ENCODE data around the gene SSTR5.

Gene SSTR5

DNA sequence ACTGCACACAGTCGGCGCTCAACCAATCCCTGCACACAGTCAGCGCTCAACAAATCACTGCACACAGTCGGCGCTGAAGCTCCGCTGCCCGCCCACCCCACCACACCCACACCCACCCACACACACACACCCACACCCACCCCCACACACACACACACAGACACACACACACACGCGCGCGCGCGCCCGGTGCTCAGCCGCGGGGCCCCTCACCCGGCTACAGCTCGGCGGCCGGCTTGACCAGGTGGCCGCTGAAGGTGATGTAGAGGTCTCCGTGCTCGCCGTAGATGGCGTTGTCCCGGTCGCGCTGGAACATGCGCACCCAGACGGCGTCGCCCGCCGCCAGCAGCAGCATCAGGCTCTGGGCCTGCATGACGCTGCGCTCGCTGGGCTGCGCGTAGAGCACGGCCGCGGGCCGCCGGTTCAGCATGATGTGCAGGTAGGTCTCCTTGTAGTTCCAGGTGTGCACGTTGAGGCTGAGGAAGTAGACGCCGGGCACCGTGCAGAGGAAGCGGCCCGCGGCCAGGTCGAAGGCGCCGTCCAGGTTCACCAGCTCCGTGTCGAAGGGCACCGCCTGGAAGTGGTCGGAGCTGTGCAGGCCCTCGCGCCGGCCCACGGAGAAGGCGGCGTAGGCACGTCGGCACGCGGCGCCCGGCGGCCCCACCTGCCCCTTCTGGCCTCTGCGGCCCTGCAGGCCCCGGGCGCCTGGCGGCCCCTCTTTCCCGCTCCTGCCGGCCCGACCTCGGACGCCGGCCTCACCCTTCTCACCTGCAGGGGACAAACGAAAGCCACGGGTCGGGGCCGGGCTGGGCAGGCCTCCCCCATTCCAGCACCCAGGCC, 21.0 kb downstream of the SSTR5 start:
- no peak for DNase-seq

DNA sequence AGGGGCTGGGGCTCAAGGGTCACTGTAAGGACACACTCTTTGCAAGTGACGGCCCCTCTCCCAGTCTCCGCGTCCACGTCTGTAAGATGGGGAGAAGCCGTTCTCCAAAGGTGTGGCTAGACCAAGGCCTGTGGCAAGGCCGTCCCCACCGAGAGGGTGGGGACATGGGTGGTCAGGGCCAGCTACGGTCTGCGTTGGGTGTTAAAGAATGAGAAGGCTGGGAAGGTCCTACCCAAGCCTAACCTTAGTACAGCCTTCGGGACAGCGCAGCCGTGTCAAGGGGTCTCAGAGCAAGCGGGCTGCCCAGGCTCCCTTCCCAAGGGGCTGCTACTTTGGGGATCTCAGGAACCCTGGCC, 21.6 kb downstream of the SSTR5 start:
- no peak for DNase-seq

DNA sequence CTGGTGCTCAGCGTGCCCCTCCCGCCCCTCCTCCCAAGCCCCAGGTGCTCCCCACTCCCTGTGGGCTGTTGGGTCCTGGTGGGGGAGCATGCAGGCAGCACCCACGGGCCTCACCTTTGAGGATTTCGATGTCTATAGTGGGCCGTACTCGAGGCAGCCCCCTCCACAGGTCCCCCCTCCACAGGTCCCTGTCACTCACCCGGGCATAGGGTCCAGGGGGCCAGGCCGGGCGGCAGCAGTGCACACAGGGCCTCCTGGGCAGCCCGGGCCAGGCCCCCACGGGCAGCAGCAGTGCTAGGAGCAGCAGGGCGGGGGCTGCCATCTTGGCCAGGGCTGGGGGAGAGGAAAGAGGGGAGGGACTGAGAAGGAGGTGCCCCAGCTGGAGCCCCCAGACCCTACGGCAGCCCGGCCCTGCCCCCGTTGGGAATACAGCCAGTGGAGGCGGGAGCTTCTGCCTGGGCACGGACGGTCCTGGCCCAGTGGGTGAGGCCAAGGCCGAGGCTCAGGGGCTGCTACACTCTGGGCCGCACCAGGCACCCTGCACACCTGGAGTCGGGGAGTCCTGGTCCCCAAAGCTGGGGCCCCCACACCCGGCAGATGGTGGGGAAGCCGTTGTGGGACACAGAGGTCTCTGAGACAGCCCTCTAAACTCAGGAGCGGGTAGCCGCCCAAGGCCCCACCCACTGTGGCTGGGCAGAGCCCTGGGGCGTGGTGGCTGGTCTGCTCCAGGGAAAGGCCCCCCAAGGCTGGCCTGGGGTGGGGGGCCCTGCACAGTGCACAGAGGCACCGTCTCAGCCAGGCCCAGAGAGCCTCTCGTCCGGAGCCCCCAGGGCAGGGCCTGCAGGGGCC, 22.3 kb downstream of the SSTR5 start:
- no peak for DNase-seq

DNA sequence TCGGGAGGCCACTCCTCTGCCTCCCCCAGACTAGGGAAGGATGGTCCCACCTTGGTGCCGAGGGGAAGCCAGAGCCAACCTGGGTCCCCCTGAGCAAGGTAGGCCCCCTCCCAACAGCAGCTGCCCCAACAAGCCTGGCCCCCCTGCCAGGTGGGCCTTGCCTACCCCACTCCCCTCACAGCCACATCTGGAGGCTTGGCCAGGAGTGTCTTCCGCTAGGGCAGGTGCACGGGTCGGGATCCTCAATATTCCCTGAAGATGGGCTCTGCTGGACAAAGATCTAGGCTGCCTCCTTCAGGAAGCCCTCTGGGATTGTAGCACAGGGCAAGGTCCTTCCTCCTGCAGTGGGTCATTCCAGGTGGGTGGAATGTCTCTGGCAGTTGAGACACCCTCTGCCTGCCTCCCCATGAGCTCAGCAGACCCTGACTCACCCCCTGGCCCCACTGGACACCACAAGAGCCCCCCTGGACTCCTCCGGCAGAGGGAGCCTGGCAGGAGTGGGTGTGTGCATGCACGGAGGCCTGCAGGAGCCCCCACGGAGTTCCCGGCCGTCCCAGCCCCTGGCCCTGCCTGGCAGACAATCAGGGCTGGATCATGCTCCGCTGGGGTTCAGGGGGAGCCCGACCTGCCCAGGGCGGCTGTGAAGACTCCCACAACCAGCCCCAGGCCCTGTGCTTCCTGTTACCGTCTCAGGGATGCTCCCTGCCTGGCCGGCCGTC, 23.1 kb downstream of the SSTR5 start:
- no peak for DNase-seq

DNA sequence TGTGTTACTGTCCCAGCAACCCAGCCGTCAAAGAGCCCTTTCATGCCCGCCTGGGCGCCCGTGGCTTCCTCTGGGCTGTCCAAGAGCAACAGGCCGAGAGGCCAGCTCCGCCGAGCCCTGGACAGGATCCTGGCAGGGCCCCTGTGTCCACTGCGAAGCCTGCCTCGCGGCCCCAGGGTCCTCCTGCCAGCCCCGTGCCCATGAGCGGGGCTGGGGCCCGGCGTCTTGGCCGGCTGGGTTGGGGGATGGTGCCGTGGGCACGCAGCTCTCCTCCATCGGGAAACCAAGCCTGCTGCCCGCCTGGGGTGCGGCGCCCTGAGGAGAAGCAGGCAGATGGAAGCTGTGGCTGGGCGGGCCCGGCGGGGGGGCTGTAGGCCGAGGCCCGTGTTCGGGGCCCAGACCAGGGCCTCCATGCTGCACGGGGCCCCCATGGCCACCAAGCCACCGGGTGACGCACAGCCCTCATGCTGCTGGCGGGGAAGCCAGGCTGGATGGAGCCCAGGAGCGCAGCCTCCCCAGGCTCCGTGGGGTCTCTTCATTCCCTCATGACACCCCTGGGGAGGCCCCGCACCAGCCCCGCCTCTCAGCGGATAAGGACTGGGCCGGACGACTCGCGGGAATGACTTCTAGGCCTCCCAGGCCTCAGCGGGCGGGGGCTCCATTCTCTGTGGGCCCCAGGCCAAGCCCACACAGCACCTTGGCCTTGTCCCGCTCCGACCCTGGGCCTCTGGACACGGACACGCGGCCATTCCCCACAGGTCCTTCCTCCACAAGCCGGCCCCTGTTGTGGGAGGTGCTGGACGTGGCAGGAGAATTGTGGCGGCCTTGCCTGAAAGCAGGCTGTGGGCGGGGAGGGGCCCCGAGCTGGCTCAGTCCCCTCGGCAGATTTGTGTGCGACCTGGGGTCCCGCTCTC, 23.9 kb downstream of the SSTR5 start, which contains the start of gene C1QTNF8:
C1QTNF8 (minus strand) TSS at position 76 of the 914 bp plus-strand sequence. CDS start 1,322 bp downstream, outside the sequence.
- no peak for DNase-seq

DNA sequence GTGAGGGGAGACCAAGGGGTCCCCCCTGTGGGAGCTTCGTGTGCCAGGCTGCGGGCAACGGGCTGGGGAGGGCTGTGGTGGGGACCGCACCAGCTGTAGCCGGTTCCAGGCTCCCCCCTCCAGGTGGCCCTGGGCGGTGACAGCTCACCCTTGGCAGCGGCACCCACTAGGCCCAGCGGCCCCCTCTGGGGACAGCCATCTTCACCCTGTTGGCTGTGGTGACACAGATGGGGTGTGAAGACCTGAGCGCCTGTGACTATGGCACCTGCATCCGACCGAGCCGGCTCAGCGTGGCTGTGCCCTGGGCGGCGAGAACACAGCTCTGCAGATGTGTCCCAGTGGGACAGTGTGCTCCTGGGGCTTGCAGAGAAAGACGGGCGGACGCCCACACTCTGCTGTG, 24.6 kb downstream of the SSTR5 start:
- no peak for DNase-seq

DNA sequence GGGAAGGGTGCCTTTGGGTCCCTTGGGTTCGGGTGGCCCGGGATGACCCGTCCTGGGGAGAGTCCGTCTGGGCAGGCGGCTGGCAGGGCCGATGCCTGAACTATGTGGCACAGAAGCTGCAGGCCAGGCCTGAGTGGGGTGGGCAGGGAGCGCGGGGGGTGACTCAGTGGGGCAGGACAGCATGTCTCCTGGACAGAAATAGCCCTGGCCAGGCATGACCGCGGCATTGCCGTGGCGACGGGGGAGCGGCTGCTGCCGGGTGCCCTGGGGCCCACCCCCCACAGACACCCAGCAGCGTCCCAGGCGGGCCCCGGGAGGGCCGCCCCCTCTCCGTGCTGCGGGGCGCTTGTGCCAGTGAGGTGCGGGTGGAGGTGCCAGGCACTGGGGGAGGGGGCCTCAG, 25.3 kb downstream of the SSTR5 start:
- no peak for DNase-seq

DNA sequence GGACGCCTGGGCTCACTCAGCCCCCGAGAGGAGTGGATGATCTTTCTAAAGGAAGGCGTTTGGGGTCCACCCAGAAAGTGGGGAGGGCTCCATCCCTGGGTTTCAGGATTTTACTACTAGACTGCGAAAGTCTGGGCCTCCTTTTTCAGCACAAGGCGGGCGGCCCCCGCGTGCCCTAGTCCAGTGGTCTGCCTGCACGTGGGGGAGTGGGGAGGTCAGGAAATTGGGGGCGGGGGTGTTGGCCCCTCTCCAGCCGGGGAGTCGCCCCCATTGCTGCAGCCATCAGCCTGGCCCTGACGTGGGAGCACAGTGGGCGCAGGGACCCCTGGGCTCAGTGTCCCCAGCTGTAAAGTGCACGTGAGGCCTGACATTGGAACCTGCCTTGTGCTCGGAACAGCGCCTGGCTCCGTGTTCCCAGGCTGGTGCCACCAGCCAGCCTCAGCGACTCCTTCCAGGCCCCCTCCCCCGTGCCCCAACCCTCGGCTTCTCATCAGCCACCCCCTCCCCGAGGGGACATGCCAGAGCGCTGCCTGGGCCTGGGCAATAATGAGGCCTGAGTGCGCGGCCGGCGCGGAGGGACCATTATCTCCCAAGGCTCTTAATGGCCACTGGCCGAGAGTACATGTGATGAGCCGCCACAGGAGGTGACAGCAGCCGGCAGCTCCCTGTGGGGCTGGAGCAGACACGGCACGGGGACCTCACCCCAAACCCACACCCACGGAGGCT, 25.9 kb downstream of the SSTR5 start:
- no peak for DNase-seq

DNA sequence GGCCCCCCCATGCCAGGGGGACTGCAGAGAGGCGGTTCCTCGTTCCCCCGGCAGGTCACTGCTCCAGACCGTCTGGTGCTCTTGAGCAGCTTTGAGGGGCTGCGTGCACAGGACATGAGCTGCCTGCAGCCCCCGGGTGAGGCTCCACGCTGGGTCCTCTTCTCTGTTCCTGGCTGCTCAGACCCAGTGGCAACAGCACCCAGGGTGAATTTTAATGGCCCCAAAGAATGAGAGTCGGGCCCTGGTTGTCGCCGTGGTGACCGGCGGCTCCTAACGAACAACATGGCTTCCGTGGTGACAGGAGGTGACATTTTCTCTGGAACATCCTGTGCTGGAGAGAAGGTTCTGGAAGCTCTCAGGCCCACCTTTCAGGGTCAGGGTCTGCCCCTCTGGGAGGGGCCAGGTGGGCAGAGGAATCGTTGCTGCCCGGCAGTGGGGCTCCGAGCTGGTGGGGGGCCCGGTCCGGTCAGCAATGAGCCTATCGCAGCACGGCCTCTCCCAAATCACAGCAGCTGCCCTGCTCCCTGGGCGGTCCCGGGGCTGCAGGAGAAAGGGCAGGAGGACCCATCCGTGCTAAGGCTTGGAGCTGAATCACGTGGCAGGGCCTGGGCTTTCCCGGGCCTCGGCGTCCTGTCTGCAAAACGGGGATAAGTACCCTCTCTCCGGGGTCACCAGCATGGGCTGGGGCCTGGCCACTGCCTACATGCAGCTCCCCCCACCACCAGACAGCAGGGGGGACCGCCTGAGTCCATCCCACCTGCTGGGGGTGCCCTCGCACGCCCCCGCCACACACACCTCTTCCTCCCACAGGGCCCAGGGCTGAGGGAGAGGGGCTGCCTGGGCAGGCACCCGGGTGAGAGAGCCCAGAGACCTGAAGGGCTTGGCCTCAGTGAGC, 26.9 kb downstream of the SSTR5 start:
- DNase-seq: no peak

DNA sequence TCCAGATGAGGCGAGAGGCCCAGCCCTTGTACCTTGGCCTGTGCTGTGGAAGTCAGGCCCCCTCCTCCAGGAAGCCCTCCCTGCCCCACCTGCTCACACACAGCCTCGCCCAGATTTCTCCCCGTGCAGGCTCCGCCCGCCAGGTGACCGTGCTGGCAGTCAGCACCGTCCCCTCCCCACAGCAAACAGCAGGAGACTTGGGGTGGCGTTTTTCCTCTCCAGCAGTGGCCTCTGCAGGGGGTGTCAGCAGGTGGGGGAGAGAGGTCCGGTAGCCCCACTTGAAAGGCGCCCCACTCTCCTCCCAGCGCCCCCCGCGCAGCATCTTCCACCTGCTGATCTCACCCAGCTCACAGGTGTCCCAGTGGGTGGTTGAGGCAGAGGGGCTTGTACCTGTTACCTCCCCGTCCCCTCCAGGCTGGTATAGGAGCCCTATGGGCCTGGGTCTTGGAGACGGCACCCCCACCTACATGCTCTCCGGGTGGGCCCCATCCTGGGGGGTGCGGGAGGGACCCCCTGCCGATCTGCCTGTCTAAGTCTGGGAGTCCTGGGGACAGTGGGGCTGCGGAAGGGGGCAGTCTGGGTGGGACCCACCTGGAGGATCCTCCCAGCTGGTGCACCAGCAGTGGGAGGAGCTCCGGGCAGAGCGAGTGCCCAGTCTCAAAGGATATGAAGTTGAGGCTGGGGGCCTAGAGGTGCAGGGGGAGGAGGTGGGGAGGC, 27.7 kb downstream of the SSTR5 start:
- no peak for DNase-seq

DNA sequence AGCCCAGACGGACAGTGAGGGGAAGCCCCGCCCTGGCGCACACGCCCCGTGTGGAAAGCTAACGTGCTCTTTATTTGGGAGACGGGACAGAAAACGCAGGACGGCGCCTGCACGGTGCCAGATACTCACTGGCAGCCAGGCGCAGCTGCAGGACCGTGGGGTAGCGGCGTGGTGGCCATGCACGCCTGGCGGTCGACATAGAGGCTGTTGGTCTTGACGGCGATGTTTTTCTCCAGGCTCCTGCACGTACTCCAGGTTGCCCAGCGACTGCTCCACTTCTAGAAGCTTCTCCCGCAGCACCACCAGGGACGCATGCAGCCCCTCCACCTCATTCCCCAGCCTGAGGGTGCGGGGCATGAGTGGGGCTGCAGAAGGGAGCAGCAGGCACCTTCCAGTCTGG, 28.6 kb downstream of the SSTR5 start:
- DNase-seq: no peak

DNA sequence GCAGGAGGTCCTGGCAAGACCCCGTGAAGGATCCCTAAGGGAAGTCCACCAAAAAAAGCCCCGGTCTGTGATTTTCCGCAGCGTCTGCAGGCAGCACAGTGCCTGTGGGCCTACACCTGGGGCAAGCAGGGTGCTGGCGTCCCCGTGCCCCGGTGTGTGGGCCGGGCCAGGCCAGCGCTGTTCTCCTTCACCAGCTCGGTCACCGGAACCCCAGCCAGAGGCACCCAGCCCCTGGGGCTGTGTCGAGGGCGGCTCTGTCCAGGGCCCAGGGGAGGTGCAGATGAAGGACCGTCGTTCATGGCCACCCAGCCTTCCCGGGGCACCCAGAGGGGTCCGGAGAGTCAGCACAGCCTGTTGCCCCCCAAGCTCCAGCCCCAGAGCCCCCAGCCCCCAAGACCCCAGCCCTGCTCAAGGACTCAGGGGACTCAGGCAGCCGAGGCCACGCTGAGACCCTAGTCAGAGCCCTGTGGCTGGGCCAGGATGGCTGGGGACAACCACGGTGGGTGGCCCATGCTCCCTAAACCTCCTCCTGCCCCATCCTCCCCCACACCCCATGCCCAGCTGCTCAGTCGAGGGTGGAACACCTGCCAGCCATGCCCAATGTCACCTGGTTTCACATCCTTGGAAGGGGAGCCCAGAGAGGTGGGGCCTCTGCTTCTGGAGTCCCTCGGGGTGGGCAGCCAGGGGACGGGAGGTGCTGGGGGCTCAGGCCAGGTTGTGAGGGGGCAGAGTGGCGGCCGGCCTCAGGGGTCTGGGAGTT, 29.2 kb downstream of the SSTR5 start:
- DNase-seq: no peak

DNA sequence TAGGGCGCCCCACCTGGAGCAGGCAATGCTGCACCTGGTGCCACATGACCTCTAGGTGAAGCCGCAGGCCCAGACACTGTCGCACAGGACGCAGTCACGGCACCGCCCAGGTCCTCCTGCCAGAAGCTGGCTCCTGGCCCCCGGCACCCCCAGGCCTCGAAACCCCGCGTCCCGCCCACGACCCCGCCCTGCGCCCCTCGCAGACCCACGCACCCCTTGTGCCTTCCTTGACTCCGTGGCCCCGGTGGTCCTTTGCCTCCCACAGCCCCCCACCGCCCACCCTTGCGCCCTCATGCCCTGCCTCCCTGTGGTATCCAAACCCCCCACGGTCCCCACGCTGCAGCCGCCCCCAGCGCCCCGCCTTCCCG, 29.8 kb downstream of the SSTR5 start:
- DNase-seq: no peak

DNA sequence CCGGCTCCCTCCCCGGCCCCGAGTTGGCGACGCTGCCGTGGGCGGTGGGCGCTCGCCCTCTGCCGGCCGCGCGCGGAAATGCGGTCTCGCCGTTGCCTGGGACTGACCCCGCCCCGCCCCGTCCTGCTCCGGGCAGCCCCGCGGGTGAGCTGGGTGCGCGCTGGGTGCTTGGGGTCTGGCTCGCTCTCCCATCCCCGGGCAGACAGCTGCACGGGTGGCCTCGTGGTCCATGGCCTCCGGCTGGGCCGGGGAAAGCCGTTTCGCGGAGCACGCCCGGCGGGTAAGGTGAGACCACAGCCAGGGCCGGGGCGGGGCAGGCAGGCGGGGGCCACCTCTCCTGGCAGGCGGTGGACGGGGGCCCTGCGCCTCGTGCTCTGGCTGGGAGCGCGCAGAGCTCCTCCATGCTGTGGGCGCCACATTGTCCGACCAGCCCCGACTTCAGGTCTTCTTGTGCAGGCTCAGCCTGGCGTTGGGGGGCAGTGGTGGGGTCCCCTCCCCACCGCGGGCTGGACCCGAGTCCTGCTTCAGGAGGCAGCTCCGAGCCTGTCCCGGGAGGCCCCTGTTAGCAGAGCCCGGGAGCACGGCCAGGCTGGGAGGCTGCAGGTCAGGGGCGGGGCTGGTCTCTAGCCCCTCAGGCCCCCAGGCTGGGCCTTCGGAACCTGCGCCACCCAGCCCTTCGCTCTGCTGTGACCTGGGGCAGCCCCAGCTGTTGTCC, 30.5 kb downstream of the SSTR5 start:
- no peak for DNase-seq

DNA sequence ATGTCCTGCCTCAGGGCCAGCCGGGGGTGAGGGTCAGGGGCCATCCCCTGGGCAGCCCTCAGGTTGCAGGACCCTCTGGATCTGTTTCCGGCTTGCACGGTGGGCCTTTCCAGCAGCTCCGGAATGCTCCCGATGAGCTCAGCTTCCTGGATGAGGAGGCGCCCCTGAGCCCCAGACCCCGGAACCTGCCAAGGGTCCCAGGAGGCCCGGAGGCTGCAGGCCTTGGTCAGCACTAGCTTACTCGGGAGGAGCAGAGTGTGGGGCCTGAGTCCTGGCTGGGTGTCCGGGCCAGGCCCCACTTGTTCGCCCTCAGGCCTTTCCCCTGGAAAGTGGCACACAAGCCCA, 31.1 kb downstream of the SSTR5 start:
- no peak for DNase-seq

DNA sequence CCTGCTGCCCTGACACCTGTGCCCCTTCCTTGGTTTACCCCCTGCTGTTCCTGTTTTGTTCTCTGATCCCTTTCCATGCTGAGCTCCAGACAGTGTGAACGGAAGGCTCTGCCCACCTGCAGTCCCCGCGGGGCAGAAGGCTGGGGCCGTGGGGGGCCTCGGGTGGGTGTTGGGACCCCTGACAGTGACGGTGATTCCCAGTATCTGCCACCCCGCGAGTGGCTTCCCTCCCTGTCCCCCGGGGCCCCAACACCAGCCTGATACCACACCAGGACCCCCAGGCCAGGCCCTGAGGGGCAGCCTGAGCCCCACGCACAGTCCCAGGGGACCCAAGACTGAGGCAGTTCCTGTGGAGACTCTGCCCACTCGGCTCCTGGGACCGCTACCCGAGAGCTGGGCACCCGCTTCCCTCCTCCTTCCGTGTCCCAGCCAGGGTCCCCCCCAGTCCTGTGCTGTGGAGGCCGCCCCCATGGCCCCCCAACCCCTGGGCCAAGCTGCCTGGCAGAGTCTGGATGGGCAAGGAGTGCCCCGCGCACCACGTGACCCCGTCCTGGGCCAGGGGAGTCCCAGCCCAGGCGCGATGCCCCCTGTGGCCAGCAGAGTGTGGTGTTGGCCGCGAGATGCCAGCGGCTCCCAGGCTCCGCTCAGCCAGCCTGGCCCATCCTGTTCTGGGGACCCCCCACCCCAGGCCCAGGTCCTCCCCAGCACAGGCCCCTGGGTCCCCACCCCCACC, 33.5 kb downstream of the SSTR5 start:
- no peak for DNase-seq

DNA sequence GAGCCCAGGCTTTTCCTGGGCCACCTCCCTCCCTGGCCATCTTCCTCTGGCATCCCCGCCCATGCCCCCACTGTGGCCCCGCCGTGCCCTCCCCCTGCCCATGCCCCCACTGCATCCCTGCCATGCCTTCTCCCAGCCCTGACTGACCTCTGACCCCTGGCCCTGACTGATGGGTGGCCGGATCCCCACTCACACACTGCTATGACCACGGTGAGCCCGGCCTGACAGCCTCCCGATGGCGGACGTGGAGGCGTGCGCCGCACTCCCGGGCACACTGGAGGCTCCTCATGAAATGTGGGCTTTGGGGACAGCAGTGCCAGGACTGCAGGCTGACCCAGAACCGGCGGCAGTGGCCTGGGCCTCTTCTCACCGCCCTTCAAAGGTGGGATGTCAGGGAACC, 34.1 kb downstream of the SSTR5 start:
- DNase-seq: no peak

DNA sequence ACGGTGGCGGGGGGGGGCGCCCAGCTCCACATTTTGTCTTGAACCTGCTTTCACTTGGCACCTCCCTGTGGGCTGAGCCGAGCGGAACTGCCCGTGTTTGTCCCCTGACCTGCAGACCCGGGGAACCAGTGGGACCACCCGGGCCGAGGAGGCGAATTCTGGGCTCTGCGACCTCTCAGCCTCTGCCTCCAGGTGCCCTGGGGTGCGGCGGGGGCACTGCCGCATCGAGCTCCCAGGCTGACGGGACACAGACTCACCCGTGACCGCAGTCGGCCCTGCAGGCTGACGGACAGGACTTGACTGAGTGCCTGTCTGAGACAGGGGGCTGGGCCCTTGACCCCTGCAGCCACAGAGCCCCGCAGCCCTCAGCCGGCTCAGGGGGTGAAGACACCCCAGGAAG, 34.6 kb downstream of the SSTR5 start:
- DNase-seq: no peak
